WI38 (cell line): ENCODE measurements around the gene SMIM22.

ENCODE experiments used
- H3K4me3 ChIP-seq: 2 replicates; pipeline ENCODE4 v1.5.1; 2011; ENCODE audit warnings: low read depth, mild to moderate bottlenecking, control low read depth, low read length
- TF ChIP-seq, protein P1 (sequence below): IDR thresholded peaks from 2 replicates; pipeline ENCODE4 v1.5.1; 2012; ENCODE audit warnings: low read depth, mild to moderate bottlenecking, control low read depth, low read length

The SMIM22 gene

DNA sequence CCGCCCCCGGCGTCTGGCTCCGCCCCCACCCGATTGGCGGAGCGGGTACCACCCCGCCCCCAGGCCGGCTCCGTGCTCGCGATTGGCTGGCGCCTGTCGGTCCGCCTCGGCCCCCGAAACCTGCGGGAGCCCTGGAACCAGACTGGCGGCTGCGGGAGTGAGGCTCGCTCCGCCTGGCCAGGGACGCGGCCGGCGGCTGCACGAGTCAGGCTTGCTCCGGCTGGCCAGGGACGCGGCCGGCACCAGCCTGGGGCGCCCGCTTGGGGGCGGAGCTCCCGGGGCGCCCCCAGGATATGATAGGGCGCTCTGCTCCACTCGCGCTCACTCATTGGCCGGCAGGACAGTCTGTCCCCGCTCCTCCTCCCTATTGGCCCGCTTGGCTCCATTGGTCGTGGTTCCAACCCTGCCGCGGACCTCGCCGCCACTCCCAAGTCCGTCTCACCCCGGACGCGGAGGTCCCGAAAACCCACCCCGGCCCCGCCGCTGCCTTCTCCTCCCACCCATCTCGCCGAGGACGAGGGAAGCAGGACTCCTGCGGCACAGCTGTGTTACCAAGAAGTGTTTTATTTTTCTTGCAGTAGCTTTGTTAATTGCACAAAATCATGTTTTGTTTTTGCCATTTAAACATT is 7.6 kb downstream of the SMIM22 start:
- TF ChIP-seq, protein P1, sequence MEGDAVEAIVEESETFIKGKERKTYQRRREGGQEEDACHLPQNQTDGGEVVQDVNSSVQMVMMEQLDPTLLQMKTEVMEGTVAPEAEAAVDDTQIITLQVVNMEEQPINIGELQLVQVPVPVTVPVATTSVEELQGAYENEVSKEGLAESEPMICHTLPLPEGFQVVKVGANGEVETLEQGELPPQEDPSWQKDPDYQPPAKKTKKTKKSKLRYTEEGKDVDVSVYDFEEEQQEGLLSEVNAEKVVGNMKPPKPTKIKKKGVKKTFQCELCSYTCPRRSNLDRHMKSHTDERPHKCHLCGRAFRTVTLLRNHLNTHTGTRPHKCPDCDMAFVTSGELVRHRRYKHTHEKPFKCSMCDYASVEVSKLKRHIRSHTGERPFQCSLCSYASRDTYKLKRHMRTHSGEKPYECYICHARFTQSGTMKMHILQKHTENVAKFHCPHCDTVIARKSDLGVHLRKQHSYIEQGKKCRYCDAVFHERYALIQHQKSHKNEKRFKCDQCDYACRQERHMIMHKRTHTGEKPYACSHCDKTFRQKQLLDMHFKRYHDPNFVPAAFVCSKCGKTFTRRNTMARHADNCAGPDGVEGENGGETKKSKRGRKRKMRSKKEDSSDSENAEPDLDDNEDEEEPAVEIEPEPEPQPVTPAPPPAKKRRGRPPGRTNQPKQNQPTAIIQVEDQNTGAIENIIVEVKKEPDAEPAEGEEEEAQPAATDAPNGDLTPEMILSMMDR: no peak
- peak overlapping the region; percentile 75 for H3K4me3 ChIP-seq

GRCh38 chr16:4803401-4803844 is 8.3 kb downstream of the SMIM22 start:
- TF ChIP-seq, protein P1: no peak
- H3K4me3 ChIP-seq: peak overlapping the region; percentile 75

- TF ChIP-seq, protein P1: no peak
- H3K4me3 ChIP-seq: no peak overlapping the region
Observed at GRCh38 chr16:4803898-4804762, 9.0 kb downstream of the SMIM22 start.

DNA sequence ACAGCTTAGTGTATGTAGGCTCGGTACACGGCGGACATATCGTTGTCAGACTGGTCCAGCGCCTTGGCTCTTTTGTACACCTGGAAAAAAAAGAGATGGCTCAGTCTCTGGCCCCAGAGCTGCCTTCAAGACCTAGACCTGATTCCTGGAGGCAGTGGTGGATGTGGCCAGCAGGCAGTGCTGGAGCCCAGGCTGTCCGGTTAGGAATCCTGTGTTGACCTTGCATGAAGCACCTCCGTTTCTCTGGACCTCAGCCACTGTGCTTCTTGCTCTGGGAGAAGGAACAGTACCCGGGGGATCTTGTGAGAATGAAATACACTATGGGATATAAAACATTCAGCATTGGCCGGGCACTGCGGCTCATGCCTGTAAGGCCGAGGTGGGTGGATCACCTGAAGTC is 10.1 kb downstream of the SMIM22 start:
- TF ChIP-seq, protein P1: no peak
- H3K4me3 ChIP-seq: no peak overlapping the region

DNA sequence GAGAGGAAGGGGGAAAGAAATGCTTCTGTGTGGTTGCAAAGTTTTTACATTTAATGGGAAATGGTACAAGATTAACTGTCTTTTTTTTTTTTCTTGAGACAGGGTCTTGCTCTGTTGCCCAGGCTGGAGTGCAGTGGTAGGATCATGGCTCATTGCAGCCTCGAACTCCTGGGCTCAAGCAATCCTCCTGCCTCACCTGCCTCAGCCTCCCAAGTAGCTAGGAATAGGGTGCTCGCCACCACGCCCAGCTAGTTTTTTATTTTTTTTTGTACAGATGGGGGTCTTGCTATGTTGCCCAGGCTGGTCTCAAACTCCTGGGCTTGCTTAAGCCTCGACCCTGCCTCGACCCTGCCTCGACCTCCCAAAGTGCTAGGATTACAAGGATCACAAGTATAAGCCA is 11.1 kb downstream of the SMIM22 start:
- TF ChIP-seq, protein P1: no peak
- no peak overlapping the region for H3K4me3 ChIP-seq

DNA sequence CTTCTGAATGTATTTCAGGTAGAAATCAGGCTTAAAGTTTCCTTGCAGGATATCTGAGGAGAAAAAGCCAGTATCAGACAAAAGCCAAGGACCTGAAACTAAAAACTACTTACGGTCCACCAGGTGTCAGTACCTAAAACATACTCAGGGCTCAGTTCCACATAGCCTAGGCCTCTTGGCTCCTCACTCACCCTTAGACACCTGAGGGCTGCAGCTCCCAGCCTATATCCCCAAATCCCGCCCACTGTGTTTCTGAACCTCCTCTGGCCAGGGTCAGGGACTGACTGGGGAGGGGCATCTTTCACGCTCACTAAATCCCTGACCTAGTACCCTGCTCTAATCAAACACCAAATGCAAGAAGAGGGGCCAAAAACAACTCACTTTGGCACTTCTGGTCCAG is 16.1 kb downstream of the SMIM22 start:
- no peak overlapping the region for H3K4me3 ChIP-seq
- TF ChIP-seq, protein P1: no peak

DNA sequence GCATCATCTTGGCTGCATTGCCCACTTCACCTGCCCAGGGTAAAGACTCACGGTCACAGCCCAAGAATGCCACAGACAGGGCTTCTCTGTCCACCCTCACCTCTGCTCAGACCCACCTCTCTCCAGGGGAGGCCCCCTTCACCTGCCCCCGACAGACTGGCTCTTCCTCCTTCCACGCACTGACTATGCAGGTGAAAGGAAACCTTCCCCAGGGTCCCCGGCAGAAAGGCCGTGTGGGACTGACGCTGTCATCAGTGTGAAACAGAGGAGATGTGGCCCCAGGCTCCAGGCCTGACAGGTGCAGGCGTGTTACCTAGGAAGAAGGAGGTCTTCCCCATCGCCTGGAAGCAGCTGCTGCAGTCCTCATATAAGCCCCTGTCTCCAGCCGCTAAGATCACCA is 16.6 kb downstream of the SMIM22 start:
- TF ChIP-seq, protein P1: no peak
- no peak overlapping the region for H3K4me3 ChIP-seq
